Heart left ventricle (tissue), 16 donors: ENCODE results near the gene TSHZ1. TPM values are rescaled to one million over a fixed set of nuclear protein-coding genes. Genes with fewer than 3 reads are reported as not detected.

Experiments used
- ATAC-seq, 4 donors: fragments of 200-7000 bp; cut with Tn5 transposase; one replicate each; pipeline ENCODE4 v1.9.1; 2020 to 2022; ENCODE audit warnings: moderate library complexity in 4 of 4, mild to moderate bottlenecking in 3 of 4, moderate number of reproducible peaks in 1 of 4
- DNase-seq, 5 donors: peaks; one replicate each; pipeline ENCODE4 v3.0.0-alpha.2; 2020
- H3K27ac ChIP-seq, 12 donors: fragments of 200-600 bp; sonication (generic) in 4 of 12; one replicate each; pipeline versions ENCODE4 v1.5.0 to v1.8.0; 2016 to 2022; ENCODE audit warnings: mild to moderate bottlenecking in 2 of 12
- H3K27me3 ChIP-seq, 9 donors: fragments of 200-600 bp; sonication (generic) in 2 of 9; one replicate each; pipeline versions ENCODE4 v1.5.1 to v1.8.0; 2016 to 2022; ENCODE audit warnings: mild to moderate bottlenecking in 3 of 9
- H3K36me3 ChIP-seq, 9 donors: fragments of 200-600 bp; sonication (generic) in 2 of 9; one replicate each; pipeline versions ENCODE4 v1.5.0 to v1.8.0; 2018 to 2022; ENCODE audit warnings: mild to moderate bottlenecking in 2 of 9
- H3K4me1 ChIP-seq, 12 donors: fragments of 200-600 bp; sonication (generic) in 4 of 12; one replicate each; pipeline versions ENCODE4 v1.5.0 to v1.8.0; 2016 to 2022; ENCODE audit warnings: mild to moderate bottlenecking in 3 of 12
- H3K4me3 ChIP-seq, 12 donors: fragments of 200-600 bp; sonication (generic) in 4 of 12; one replicate each; pipeline versions ENCODE4 v1.5.0 to v1.8.0; 2017 to 2022; ENCODE audit warnings: mild to moderate bottlenecking in 9 of 12, moderate library complexity in 4 of 12
- H3K9me3 ChIP-seq, 12 donors: fragments of 200-600 bp; sonication (generic) in 4 of 12; one replicate each; pipeline versions ENCODE4 v1.5.0 to v1.8.0; 2016 to 2022; ENCODE audit warnings: mild to moderate bottlenecking in 1 of 12
- CTCF ChIP-seq, 12 donors: fragments of 200-600 bp; sonication (generic) in 4 of 12; IDR thresholded peaks; one replicate each; pipeline versions ENCODE4 v1.5.0 to v1.8.0; 2018 to 2022; ENCODE audit warnings: antibody characterized with exemption in 12 of 12, mild to moderate bottlenecking in 5 of 12
- POLR2A ChIP-seq, 2 donors: fragments of 450-650 bp; IDR thresholded peaks; one replicate each; pipeline ENCODE4 v1.6.1; 2017; ENCODE audit warnings: antibody characterized with exemption in 2 of 2, mild to moderate bottlenecking in 2 of 2, moderate library complexity in 2 of 2
- WGBS, 4 donors: extraction: QIAGEN DNeasy Blood & Tissue Kit in 2 of 4; methylation state at CpG; one replicate each; pipeline versions ENCODE4 v1.1.5 to v1.1.7; 2013 to 2018; 5-methylcytosine and 5-hydroxymethylcytosine counted together
- intact Hi-C, 10 donors: fragments of 100-400 bp; cut with DNase I; formaldehyde crosslinking; loops; one replicate each; pipeline versions ENCODE4 v1.11.1 to v1.14.2; 2022
- polyA plus RNA-seq, 2 donors: library from polyadenylated mRNA; stranded (reverse); fragments of 200-250 nt; gene quantifications; one replicate each; pipeline ENCODE4 v1.2.3, GENCODE V29; 2013
- total RNA-seq, 9 donors: library from RNA; depleted of rRNA in 2 of 9; stranded (reverse); fragments of >200 nt in 2 of 9; fragmentation: NEBNext Ultra II Directional in 3 of 9; extraction: Animal tissue kit (Norgen Biotek cat#: 25700) in 3 of 9; gene quantifications; one replicate each; pipeline versions ENCODE4 v1.1.0 to v1.2.4, GENCODE V29; 2016 to 2023
- donor health status: ischemic (EF 13 %, LVEDD 7.1; RV severe dilation, severe dysfunction).
- donor health status: healthy with polysubstance abuse.
- donor health status: DM: no; HTN: yes; CAD: no.
- donor health status: DM: no; HTN: no; CAD: no.
- donor health status: ischemic (EF 25% LVEDD 6.9; RV normal size, moderate dysfunction).
- donor health status: ischemic (EF 25% LVEDD 5.7; RV mildly dilated, moderate dysfunction).
- donor health status: healthy.
- donor health status: DM: yes; HTN: yes; CAD: no.
- donor health status: ischemic (EF 35%, LVEDD 5.7; RV mildly dilated, moderate dysfunction).
- donor health status: nonischemic (EF 11% LVEDD 7.7; RV severe dilation, severe dysfunction).
- donor health status: DM: yes; HTN: yes; CAD: no.
- donor health status: PGD.
- donor health status: ischemic (EF 29% LVEDD 5.4; RV normal size, mild dysfunction).
- donor health status: nonischemic (EF 23%, LVEDD 6.1; RV moderate dilation, normal function).

The TSHZ1 gene
- total and polyA plus RNA-seq, 11 donors, result 7.5 to 27.9 (median 19.2) TPM

DNA sequence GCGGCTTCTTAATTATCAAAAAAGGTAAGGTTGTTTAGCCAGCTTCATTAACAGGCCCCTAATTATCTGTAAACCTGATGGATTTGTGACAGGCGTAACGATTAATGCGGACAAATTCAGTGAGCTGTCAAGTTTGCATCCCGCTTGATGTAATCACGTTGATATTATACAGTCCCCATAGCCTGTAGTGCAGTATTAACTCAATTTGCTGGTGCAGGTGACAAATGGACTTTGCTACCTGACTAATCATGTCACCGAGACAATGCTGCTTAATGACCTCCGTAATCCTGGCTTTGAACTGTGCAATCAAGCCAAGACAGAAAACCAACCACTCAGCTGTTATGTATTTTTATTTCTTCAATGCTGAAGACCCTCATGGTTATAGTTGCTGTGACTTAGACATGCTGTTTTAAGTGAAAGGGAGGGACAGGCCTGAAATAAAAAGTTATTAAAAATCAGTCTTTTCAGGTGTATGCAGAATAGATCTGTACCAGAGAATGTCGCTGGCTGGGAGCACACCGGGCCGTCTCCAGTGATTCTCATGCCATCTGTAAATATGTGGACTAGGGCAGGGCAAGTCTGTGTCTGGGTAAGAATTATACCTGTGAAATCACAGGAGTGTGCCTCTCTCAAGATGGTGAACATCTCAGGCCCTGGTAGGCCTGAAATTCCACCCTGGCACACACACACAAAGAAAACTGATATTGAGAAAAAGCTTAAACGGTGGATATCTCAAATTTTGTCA is 4.3 kb downstream of the TSHZ1 start:
- no peaks in the 10 kb centered on the region for H3K27me3 ChIP-seq
- ATAC-seq (no peak), DNase-seq (no peak)
- H3K9me3 ChIP-seq, result no peaks in the 10 kb centered on the region
- no peaks in the 10 kb centered on the region for H3K36me3 ChIP-seq
- peaks cover 15 to 81% (median 65%) of the 10 kb centered on the region in 12 donors for H3K4me1 ChIP-seq
- intact Hi-C loops, result loop anchor here in 4 of 10 donors (5.0 to 10.0 kb wide), 4 partner anchors 32 to 242 kb away; no protein-coding TSS in a partner anchor
- H3K4me3 ChIP-seq, result no peak overlapping the region
- H3K27ac ChIP-seq, result peak overlapping the region in 8 of 12 donors; percentile 9 to 91 (median 86)
- WGBS, 4 donors, result 72 to 83% (median 79%) methylated on average over 12 of the region's 12 CpGs
- TF ChIP-seq POLR2A (IDR thresholded peaks at IDR 0.05), result no peak
- no peak for TF ChIP-seq CTCF (IDR thresholded peaks at IDR 0.05)

DNA sequence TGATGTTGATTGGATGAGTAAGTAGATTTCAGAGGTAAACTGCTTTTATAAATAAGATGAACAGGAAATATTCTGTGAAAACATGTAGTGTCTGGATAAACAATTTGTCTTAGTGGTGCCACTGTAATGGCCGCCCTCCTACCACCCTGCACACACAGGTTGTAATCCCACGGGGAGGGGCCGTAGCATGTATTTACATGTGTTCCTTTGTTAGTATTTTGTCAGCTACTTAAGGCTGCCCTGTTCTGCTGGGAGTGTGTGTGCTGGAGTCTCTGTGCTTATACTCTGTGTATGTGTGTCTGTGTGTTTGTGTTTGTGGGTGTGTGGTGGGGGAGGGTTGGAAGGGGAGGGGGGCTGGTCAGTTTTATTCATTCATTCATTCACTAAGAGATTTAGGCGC is 5.1 kb downstream of the TSHZ1 start:
- Histone ChIP-seq H3K27me3 (no peaks in the 10 kb centered on the region), H3K4me3 (no peak overlapping the region), H3K4me1 (peaks cover 16 to 82% (median 69%) of the 10 kb centered on the region in 12 donors), H3K9me3 (no peaks in the 10 kb centered on the region), H3K27ac (peak overlapping the region in 5 of 12 donors; percentile 36 to 91 (median 76)), H3K36me3 (no peaks in the 10 kb centered on the region)
- intact Hi-C loops, result loop anchor here in 2 of 10 donors (5.0 to 10.0 kb wide), 2 partner anchors 52 to 171 kb away; no protein-coding TSS in a partner anchor
- TF ChIP-seq CTCF (IDR thresholded peaks at IDR 0.05) (no peak), POLR2A (IDR thresholded peaks at IDR 0.05) (no peak)
- WGBS, 4 donors, result 81 to 88% (median 85%) methylated on average over 4 of the region's 4 CpGs
- DNase-seq (no peak), ATAC-seq (no peak)

- Histone ChIP-seq H3K4me3 (peak overlapping the region in 1 of 12 donors; percentile 25), H3K4me1 (peaks cover 19 to 89% (median 76%) of the 10 kb centered on the region in 12 donors), H3K27me3 (no peaks in the 10 kb centered on the region), H3K27ac (peak overlapping the region in 11 of 12 donors; percentile 6 to 91 (median 37)), H3K9me3 (no peaks in the 10 kb centered on the region), H3K36me3 (no peaks in the 10 kb centered on the region)
- WGBS, 4 donors, result 60 to 73% (median 65%) methylated on average over 7 of the region's 7 CpGs
- ATAC-seq (no peak), DNase-seq (no peak)
- TF ChIP-seq POLR2A (IDR thresholded peaks at IDR 0.05) (no peak), CTCF (IDR thresholded peaks at IDR 0.05) (no peak)
- intact Hi-C loops, result loop anchor here in 2 of 10 donors (5.0 to 10.0 kb wide), 2 partner anchors 51 to 172 kb away; no protein-coding TSS in a partner anchor
Observed at GRCh38 chr18:75216212-75216910, 5.8 kb downstream of the TSHZ1 start.
